22Rv1 (cell line): ENCODE measurements around the gene TMEM161B.

Experiments used
- CTCF ChIP-seq: fragments of 450-650 bp; IDR thresholded peaks from 2 replicates; pipeline ENCODE4 v1.5.1; 2017; ENCODE audit warnings: mild to moderate bottlenecking
- ZFX ChIP-seq: fragments of 450-650 bp; IDR thresholded peaks from 2 replicates; pipeline ENCODE4 v1.6.1; 2017; ENCODE audit warnings: antibody characterized with exemption, borderline replicate concordance

- no peak for TF ChIP-seq CTCF
- TF ChIP-seq ZFX, result no peak
Observed at GRCh38 chr5:88279584-88279983, 10.9 kb upstream of the TMEM161B start.
